Measurements from ENCODE around the gene INSC.
"Not testable (repeated sequence)": the region's sequence is repeated elsewhere in the genome, so short reads cannot be mapped to it uniquely, and the experiment has no call there.

INSC gene

GRCh38 chr11:15114501-15115475 is at the start of gene INSC:
INSC (plus strand) TSS chr11:15114923; CDS start chr11:15149175, 34,252 bp downstream.
- in situ Hi-C loops (cut with MboI; ENCODE audit: low sequenced_read_pairs), result no loop called here

- in situ Hi-C loops (cut with MboI; ENCODE audit: low sequenced_read_pairs), result not testable (repeated sequence)
Observed at GRCh38 chr11:15069751-15070150, 45.0 kb upstream of the INSC start.

GRCh38 chr11:15071556-15072255 is 43.0 kb upstream of the INSC start:
- in situ Hi-C loops (cut with MboI; ENCODE audit: low sequenced_read_pairs), result no loop called here

- in situ Hi-C loops (cut with MboI; ENCODE audit: low sequenced_read_pairs), result no loop called here
Observed at GRCh38 chr11:15072551-15073143, 42.1 kb upstream of the INSC start.

- in situ Hi-C loops (cut with MboI; ENCODE audit: low sequenced_read_pairs), result no loop called here
Observed at GRCh38 chr11:15073361-15074205, 41.1 kb upstream of the INSC start, which contains the start of gene CALCB. CALCB (plus strand) TSS chr11:15073593; CDS start chr11:15074719, 1,126 bp downstream.

- in situ Hi-C loops (cut with MboI; ENCODE audit: low sequenced_read_pairs), result no loop called here
Observed at GRCh38 chr11:15074206-15075161, 40.2 kb upstream of the INSC start.

- in situ Hi-C loops (cut with MboI; ENCODE audit: low sequenced_read_pairs), result no loop called here
Observed at GRCh38 chr11:15075162-15075526, 39.6 kb upstream of the INSC start.

- in situ Hi-C loops (cut with MboI; ENCODE audit: low sequenced_read_pairs), result no loop called here
Observed at GRCh38 chr11:15091175-15091574, 23.5 kb upstream of the INSC start.

GRCh38 chr11:15091625-15092024 is 23.1 kb upstream of the INSC start:
- in situ Hi-C loops (cut with MboI; ENCODE audit: low sequenced_read_pairs), result no loop called here

GRCh38 chr11:15093432-15093831 is 21.3 kb upstream of the INSC start:
- in situ Hi-C loops (cut with MboI; ENCODE audit: low sequenced_read_pairs), result no loop called here

GRCh38 chr11:15095736-15096228 is 18.9 kb upstream of the INSC start:
- in situ Hi-C loops (cut with MboI; ENCODE audit: low sequenced_read_pairs), result no loop called here

- in situ Hi-C loops (cut with MboI; ENCODE audit: low sequenced_read_pairs), result no loop called here
Observed at GRCh38 chr11:15097411-15097810, 17.3 kb upstream of the INSC start.

- in situ Hi-C loops (cut with MboI; ENCODE audit: low sequenced_read_pairs), result no loop called here
Observed at GRCh38 chr11:15099267-15099666, 15.5 kb upstream of the INSC start.

- in situ Hi-C loops (cut with MboI; ENCODE audit: low sequenced_read_pairs), result no loop called here
Observed at GRCh38 chr11:15101072-15101709, 13.5 kb upstream of the INSC start.

- in situ Hi-C loops (cut with MboI; ENCODE audit: low sequenced_read_pairs), result no loop called here
Observed at GRCh38 chr11:15104166-15104565, 10.6 kb upstream of the INSC start.

- in situ Hi-C loops (cut with MboI; ENCODE audit: low sequenced_read_pairs), result no loop called here
Observed at GRCh38 chr11:15106201-15106965, 8.3 kb upstream of the INSC start.

- in situ Hi-C loops (cut with MboI; ENCODE audit: low sequenced_read_pairs), result no loop called here
Observed at GRCh38 chr11:15107730-15108515, 6.8 kb upstream of the INSC start.
